K562 (cell line): ENCODE results near the gene THAP12. TPM values are rescaled to one million over a fixed set of nuclear protein-coding genes. Genes with fewer than 3 reads are reported as not detected.

Experiments used
- ERF ChIP-seq: fragments of 450-650 bp; formaldehyde crosslinking; IDR thresholded peaks from 2 replicates; pipeline ENCODE4 v1.4.0; 2020; ENCODE audit warnings: mild to moderate bottlenecking, mixed read lengths
- GABPA ChIP-seq: fragments of 200-800 bp; sonication (Bioruptor generic); conservative IDR thresholded peaks from 2 replicates; pipeline ENCODE4 v1.6.1; 2016; ENCODE audit warnings: low read depth, missing genetic modification characterization, missing compliant biosample characterization
- GTF2F1 ChIP-seq: IDR thresholded peaks from 2 replicates; pipeline ENCODE4 v1.6.1; 2011; ENCODE audit warnings: low read depth, low read length, improper control_type of control experiment
- HNRNPK ChIP-seq: fragments of 200-400 bp; formaldehyde crosslinking; IDR thresholded peaks from one replicate; pipeline ENCODE4 v1.6.1; 2018; ENCODE audit warnings: mild to moderate bottlenecking, low read depth, low read length; ENCODE audit not compliant: poor library complexity, severe bottlenecking
- POU5F1 ChIP-seq: fragments of 150-350 bp; IDR thresholded peaks from 2 replicates; pipeline ENCODE4 v1.6.1; 2014; ENCODE audit warnings: borderline replicate concordance, low read length, low read depth, mild to moderate bottlenecking; ENCODE audit not compliant: partially characterized antibody
- ZKSCAN3 ChIP-seq: fragments of 250-450 bp; sonication (Bioruptor Pico); IDR thresholded peaks from 2 replicates; pipeline ENCODE4 v1.4.0; 2020
- ZNF316 ChIP-seq: fragments of 450-650 bp; IDR thresholded peaks from 2 replicates; pipeline ENCODE4 v1.6.1; 2016
- polyA plus RNA-seq, 8 experiments: library from polyadenylated mRNA; depleted of rRNA in 4 of 8; stranded (reverse) in 5 of 8; unstranded in 3 of 8; fragments of >200 nt; fragmentation: Nextera tagmentation in 2 of 8; fragmentation: Illumina TruSeq in 1 of 8; extraction: Ambion mirVana in 2 of 8; extraction: Trizol in 1 of 8; gene quantifications; 2 replicates each; pipeline versions ENCODE4 v1.2.1 to v1.2.3, GENCODE V29; 2011 to 2014; ENCODE audit warnings: inconsistent platforms in 1 of 8, missing spikeins in 1 of 8
- total RNA-seq, 7 experiments: library from RNA; depleted of rRNA in 6 of 7; stranded (reverse); fragments of >200 nt in 6 of 7; fragmentation: Illumina TruSeq in 2 of 7; extraction: Trizol in 2 of 7; gene quantifications; 2 replicates each; pipeline versions ENCODE4 v1.2.1 to v1.2.3, GENCODE V29; 2011 to 2021; ENCODE audit warnings: low replicate concordance in 1 of 7
- TF ChIP-seq, protein P1 (sequence below): sonication (generic); formaldehyde crosslinking; IDR thresholded peaks from 2 replicates; pipeline ENCODE4 v1.8.0; 2022; ENCODE audit warnings: mild to moderate bottlenecking, missing genetic modification reagents
- TF ChIP-seq, protein P2 (sequence below), 3 experiments: IDR thresholded peaks in 2 of 3; conservative IDR thresholded peaks in 1 of 3; 2 replicates each; pipeline ENCODE4 v1.5.1; 2011 to 2012; ENCODE audit warnings: low read length in 3 of 3, mild to moderate bottlenecking in 3 of 3, control low read depth in 2 of 3, improper control_type of control experiment in 1 of 3, inconsistent platforms in 1 of 3, low read depth in 1 of 3, mixed read lengths in 1 of 3, moderate library complexity in 1 of 3; ENCODE audit not compliant: insufficient read depth in 2 of 3
- TF ChIP-seq, protein P3 (sequence below), 2 experiments: fragments of 450-650 bp; conservative IDR thresholded peaks; 2 replicates each; pipeline ENCODE4 v1.6.1; 2017; ENCODE audit warnings: mild to moderate bottlenecking in 2 of 2, moderate library complexity in 2 of 2
- TF ChIP-seq, protein P4 (sequence below): fragments of 250-450 bp; sonication (Bioruptor Pico); IDR thresholded peaks from 2 replicates; pipeline ENCODE4 v1.5.0; 2021
- TF ChIP-seq, protein P5 (sequence below): fragments of 450-650 bp; formaldehyde crosslinking; IDR thresholded peaks from 2 replicates; pipeline ENCODE4 v1.4.0; 2020; ENCODE audit warnings: mild to moderate bottlenecking, moderate library complexity
- TF ChIP-seq, protein P6 (sequence below): fragments of 250-450 bp; sonication (Bioruptor Pico); IDR thresholded peaks from 2 replicates; pipeline ENCODE4 v1.8.0; 2022; ENCODE audit warnings: moderate library complexity, mild to moderate bottlenecking, inconsistent platforms

Gene THAP12
- total and polyA plus RNA-seq, 9 of the 15 experiments (the other 6 are each of a cell fraction or from before 2014, with no cell fraction given): 28.1 to 103 (median 57.8) TPM

DNA sequence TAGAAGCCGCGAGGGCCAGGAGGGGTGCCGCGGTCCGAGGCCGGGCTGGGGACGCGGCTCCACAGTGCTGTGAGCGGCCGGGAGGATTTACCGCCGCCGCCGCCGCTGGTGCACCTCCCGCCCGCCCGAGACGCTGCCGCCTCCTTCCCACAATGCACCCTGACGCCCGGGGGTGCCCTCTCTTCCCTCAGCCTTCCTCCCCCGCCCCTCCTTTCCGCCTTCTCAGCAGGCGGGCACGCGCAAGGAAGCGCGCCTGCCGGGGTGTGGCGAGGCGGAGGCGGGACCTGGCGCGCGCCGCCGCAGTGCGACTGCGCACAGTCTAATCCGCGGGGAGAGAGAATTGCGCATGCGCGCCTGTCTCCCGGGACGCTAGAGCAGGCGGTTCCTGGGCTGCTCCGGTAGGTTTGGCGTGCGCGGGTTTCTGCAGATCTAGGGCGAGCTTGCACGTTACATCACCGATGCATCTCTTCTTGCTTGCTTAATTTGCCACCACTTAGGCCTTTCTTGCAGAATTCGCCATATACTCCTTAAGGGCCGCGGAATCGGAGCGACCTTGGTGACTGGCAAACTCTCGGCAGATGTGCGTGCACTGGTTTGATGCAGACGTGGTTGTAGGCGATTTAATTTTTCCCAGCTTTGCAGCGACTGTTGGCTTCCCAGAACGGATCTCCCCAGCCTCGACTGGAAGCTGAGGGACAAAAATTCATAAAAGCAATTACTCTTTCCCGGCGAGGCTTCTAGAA is at the start of gene THAP12, which contains the start of gene GVQW3 (continued):
- TF ChIP-seq, protein P1, sequence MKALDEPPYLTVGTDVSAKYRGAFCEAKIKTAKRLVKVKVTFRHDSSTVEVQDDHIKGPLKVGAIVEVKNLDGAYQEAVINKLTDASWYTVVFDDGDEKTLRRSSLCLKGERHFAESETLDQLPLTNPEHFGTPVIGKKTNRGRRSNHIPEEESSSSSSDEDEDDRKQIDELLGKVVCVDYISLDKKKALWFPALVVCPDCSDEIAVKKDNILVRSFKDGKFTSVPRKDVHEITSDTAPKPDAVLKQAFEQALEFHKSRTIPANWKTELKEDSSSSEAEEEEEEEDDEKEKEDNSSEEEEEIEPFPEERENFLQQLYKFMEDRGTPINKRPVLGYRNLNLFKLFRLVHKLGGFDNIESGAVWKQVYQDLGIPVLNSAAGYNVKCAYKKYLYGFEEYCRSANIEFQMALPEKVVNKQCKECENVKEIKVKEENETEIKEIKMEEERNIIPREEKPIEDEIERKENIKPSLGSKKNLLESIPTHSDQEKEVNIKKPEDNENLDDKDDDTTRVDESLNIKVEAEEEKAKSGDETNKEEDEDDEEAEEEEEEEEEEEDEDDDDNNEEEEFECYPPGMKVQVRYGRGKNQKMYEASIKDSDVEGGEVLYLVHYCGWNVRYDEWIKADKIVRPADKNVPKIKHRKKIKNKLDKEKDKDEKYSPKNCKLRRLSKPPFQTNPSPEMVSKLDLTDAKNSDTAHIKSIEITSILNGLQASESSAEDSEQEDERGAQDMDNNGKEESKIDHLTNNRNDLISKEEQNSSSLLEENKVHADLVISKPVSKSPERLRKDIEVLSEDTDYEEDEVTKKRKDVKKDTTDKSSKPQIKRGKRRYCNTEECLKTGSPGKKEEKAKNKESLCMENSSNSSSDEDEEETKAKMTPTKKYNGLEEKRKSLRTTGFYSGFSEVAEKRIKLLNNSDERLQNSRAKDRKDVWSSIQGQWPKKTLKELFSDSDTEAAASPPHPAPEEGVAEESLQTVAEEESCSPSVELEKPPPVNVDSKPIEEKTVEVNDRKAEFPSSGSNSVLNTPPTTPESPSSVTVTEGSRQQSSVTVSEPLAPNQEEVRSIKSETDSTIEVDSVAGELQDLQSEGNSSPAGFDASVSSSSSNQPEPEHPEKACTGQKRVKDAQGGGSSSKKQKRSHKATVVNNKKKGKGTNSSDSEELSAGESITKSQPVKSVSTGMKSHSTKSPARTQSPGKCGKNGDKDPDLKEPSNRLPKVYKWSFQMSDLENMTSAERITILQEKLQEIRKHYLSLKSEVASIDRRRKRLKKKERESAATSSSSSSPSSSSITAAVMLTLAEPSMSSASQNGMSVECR: 0 out of 2 replicates have a peak, but pooled peaks have one; percentile 30
- TF ChIP-seq, protein P2, sequence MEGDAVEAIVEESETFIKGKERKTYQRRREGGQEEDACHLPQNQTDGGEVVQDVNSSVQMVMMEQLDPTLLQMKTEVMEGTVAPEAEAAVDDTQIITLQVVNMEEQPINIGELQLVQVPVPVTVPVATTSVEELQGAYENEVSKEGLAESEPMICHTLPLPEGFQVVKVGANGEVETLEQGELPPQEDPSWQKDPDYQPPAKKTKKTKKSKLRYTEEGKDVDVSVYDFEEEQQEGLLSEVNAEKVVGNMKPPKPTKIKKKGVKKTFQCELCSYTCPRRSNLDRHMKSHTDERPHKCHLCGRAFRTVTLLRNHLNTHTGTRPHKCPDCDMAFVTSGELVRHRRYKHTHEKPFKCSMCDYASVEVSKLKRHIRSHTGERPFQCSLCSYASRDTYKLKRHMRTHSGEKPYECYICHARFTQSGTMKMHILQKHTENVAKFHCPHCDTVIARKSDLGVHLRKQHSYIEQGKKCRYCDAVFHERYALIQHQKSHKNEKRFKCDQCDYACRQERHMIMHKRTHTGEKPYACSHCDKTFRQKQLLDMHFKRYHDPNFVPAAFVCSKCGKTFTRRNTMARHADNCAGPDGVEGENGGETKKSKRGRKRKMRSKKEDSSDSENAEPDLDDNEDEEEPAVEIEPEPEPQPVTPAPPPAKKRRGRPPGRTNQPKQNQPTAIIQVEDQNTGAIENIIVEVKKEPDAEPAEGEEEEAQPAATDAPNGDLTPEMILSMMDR (IDR thresholded peaks at IDR 0.05 in 2 of 3, conservative IDR thresholded peaks at IDR 0.05 in 1 of 3; ENCODE audit: insufficient read depth in 2 of 3, low read depth in 1 of 3, low read length in 3 of 3): peak; percentile 30 to 78 (median 62); a peak in 4 of 6 replicates
- TF ChIP-seq HNRNPK (no peak), ERF (CRISPR knock-in tag) (no peak), GABPA (peak; percentile 78), POU5F1 (peak; percentile 51), GTF2F1 (no peak), ZNF316 (no peak), ZKSCAN3 (CRISPR knock-in tag) (no peak)
- TF ChIP-seq, protein P3, sequence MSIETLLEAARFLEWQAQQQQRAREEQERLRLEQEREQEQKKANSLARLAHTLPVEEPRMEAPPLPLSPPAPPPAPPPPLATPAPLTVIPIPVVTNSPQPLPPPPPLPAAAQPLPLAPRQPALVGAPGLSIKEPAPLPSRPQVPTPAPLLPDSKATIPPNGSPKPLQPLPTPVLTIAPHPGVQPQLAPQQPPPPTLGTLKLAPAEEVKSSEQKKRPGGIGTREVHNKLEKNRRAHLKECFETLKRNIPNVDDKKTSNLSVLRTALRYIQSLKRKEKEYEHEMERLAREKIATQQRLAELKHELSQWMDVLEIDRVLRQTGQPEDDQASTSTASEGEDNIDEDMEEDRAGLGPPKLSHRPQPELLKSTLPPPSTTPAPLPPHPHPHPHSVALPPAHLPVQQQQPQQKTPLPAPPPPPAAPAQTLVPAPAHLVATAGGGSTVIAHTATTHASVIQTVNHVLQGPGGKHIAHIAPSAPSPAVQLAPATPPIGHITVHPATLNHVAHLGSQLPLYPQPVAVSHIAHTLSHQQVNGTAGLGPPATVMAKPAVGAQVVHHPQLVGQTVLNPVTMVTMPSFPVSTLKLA (conservative IDR thresholded peaks at IDR 0.05): peak; percentile 56 to 78; a peak in 3 of 4 replicates
- TF ChIP-seq, protein P4, sequence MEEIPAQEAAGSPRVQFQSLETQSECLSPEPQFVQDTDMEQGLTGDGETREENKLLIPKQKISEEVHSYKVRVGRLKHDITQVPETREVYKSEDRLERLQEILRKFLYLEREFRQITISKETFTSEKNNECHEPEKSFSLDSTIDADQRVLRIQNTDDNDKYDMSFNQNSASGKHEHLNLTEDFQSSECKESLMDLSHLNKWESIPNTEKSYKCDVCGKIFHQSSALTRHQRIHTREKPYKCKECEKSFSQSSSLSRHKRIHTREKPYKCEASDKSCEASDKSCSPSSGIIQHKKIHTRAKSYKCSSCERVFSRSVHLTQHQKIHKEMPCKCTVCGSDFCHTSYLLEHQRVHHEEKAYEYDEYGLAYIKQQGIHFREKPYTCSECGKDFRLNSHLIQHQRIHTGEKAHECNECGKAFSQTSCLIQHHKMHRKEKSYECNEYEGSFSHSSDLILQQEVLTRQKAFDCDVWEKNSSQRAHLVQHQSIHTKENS (CRISPR knock-in tag): no peak
- TF ChIP-seq, protein P5, sequence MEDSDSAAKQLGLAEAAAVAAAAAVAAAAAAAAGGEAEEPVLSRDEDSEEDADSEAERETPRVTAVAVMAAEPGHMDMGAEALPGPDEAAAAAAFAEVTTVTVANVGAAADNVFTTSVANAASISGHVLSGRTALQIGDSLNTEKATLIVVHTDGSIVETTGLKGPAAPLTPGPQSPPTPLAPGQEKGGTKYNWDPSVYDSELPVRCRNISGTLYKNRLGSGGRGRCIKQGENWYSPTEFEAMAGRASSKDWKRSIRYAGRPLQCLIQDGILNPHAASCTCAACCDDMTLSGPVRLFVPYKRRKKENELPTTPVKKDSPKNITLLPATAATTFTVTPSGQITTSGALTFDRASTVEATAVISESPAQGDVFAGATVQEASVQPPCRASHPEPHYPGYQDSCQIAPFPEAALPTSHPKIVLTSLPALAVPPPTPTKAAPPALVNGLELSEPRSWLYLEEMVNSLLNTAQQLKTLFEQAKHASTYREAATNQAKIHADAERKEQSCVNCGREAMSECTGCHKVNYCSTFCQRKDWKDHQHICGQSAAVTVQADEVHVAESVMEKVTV (CRISPR knock-in tag): 0 out of 2 replicates have a peak, but pooled peaks have one; percentile 16
- TF ChIP-seq, protein P6, sequence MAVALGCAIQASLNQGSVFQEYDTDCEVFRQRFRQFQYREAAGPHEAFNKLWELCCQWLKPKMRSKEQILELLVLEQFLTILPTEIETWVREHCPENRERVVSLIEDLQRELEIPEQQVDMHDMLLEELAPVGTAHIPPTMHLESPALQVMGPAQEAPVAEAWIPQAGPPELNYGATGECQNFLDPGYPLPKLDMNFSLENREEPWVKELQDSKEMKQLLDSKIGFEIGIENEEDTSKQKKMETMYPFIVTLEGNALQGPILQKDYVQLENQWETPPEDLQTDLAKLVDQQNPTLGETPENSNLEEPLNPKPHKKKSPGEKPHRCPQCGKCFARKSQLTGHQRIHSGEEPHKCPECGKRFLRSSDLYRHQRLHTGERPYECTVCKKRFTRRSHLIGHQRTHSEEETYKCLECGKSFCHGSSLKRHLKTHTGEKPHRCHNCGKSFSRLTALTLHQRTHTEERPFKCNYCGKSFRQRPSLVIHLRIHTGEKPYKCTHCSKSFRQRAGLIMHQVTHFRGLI (CRISPR knock-in tag): no peak
